Neural progenitor cell (in vitro differentiated cells): Measurements from ENCODE around the gene CCDC82. TPM values are rescaled to one million over a fixed set of nuclear protein-coding genes. Genes with fewer than 3 reads are reported as not detected.
A peak's percentile ranks its signal among the peaks of the same experiment; 100 is the strongest.

ENCODE experiments used
- DNase-seq: peaks from one replicate; pipeline ENCODE4 v3.0.0-alpha.2; 2016; ENCODE audit warnings: low spot score
- H2AFZ ChIP-seq: fragments of 200-600 bp; sonication (generic); replicated peaks from 2 replicates; pipeline ENCODE4 v1.6.1; 2016; ENCODE audit warnings: antibody characterized with exemption
- H3F3A ChIP-seq: fragments of 200-600 bp; sonication (generic); 2 replicates; pipeline ENCODE4 v1.6.1; 2016; ENCODE audit warnings: antibody characterized with exemption, low read depth
- H3K27ac ChIP-seq: fragments of 200-600 bp; sonication (generic); 2 replicates; pipeline ENCODE4 v1.5.1; 2016; ENCODE audit warnings: mild to moderate bottlenecking
- H3K27me3 ChIP-seq: fragments of 200-600 bp; sonication (generic); 2 replicates; pipeline ENCODE4 v1.6.1; 2016; ENCODE audit warnings: mild to moderate bottlenecking, moderate library complexity
- H3K36me3 ChIP-seq: fragments of 200-600 bp; sonication (generic); 2 replicates; pipeline ENCODE4 v1.5.1; 2016
- H3K4me1 ChIP-seq: fragments of 200-600 bp; sonication (generic); 2 replicates; pipeline ENCODE4 v1.6.1; 2016; ENCODE audit warnings: mixed run types
- H3K4me2 ChIP-seq: fragments of 200-600 bp; sonication (generic); 2 replicates; pipeline ENCODE4 v1.6.1; 2016
- H3K4me3 ChIP-seq: fragments of 200-600 bp; sonication (generic); 2 replicates; pipeline ENCODE4 v1.5.1; 2016
- H3K79me2 ChIP-seq: fragments of 200-600 bp; sonication (generic); 2 replicates; pipeline ENCODE4 v1.6.1; 2016; ENCODE audit warnings: low read depth
- H3K9ac ChIP-seq: fragments of 200-600 bp; sonication (generic); 2 replicates; pipeline ENCODE4 v1.6.1; 2016
- H3K9me3 ChIP-seq: fragments of 200-600 bp; sonication (generic); 2 replicates; pipeline ENCODE4 v1.5.1; 2016; ENCODE audit warnings: low read depth
- H4K20me1 ChIP-seq: fragments of 200-600 bp; sonication (generic); 2 replicates; pipeline ENCODE4 v1.6.1; 2016; ENCODE audit warnings: low read depth
- H3K27ac Mint-ChIP-seq: 3 replicates; pipeline ENCODE4 v1.8.0; 2021; ENCODE audit warnings: mixed read lengths
- H3K27me3 Mint-ChIP-seq: 2 replicates; pipeline ENCODE4 v1.8.0; 2022; ENCODE audit warnings: low read depth, mild to moderate bottlenecking, inconsistent platforms, moderate library complexity, mixed read lengths; ENCODE audit not compliant: insufficient read depth
- H3K36me3 Mint-ChIP-seq: 3 replicates; pipeline ENCODE4 v1.8.0; 2021; ENCODE audit warnings: mixed read lengths
- H3K4me1 Mint-ChIP-seq: 3 replicates; pipeline ENCODE4 v1.8.0; 2021; ENCODE audit warnings: mixed read lengths
- H3K4me3 Mint-ChIP-seq: 3 replicates; pipeline ENCODE4 v1.8.0; 2021; ENCODE audit warnings: mild to moderate bottlenecking, moderate library complexity, mixed read lengths
- H3K9me3 Mint-ChIP-seq: 3 replicates; pipeline ENCODE4 v1.8.0; 2020; ENCODE audit warnings: mixed read lengths
- EZH2 ChIP-seq: fragments of 200-600 bp; sonication (generic); IDR thresholded peaks from 2 replicates; pipeline ENCODE4 v1.6.1; 2017; ENCODE audit warnings: antibody characterized with exemption, mild to moderate bottlenecking, moderate library complexity
- EZH2phosphoT487 ChIP-seq: fragments of 200-600 bp; sonication (generic); IDR thresholded peaks from 2 replicates; pipeline ENCODE4 v1.6.1; 2017; ENCODE audit warnings: antibody characterized with exemption
- total RNA-seq: library from RNA; depleted of rRNA; stranded (reverse); fragments of >200 nt; gene quantifications from 2 replicates; pipeline ENCODE4 v1.2.3, GENCODE V29; 2015; ENCODE audit warnings: low replicate concordance
- TF ChIP-seq, protein P1 (sequence below): fragments of 200-600 bp; sonication (generic); IDR thresholded peaks from 2 replicates; pipeline ENCODE4 v1.5.1; 2017; ENCODE audit warnings: antibody characterized with exemption, mild to moderate bottlenecking

Gene CCDC82
- total RNA-seq, 1 donor from 2014 or later = 48.3 TPM

- Histone ChIP-seq H3K9me3 (no peaks in the 10 kb centered on the region), H3K9ac (no peak overlapping the region), H3F3A (no peaks in the 10 kb centered on the region), H3K27me3 (no peaks in the 10 kb centered on the region), H3K4me1 (peaks cover 16% of the 10 kb centered on the region), H2AFZ (peak overlapping the region; percentile 34), H3K79me2 (no peaks in the 10 kb centered on the region), H3K4me3 (no peak overlapping the region), H3K4me2 (peak overlapping the region; percentile 48), H3K27ac (no peak overlapping the region), H4K20me1 (no peaks in the 10 kb centered on the region), H3K36me3 (no peaks in the 10 kb centered on the region)
- H3K9me3 Mint-ChIP-seq = no peaks in the 10 kb centered on the region
- H3K27ac Mint-ChIP-seq = peak overlapping the region; percentile 96
- peaks cover 60% of the 10 kb centered on the region for H3K4me1 Mint-ChIP-seq
- H3K27me3 Mint-ChIP-seq = no peaks in the 10 kb centered on the region
- no peak for DNase-seq
- H3K4me3 Mint-ChIP-seq = peak overlapping the region; percentile 67
- no peaks in the 10 kb centered on the region for H3K36me3 Mint-ChIP-seq
- TF ChIP-seq, protein P1, sequence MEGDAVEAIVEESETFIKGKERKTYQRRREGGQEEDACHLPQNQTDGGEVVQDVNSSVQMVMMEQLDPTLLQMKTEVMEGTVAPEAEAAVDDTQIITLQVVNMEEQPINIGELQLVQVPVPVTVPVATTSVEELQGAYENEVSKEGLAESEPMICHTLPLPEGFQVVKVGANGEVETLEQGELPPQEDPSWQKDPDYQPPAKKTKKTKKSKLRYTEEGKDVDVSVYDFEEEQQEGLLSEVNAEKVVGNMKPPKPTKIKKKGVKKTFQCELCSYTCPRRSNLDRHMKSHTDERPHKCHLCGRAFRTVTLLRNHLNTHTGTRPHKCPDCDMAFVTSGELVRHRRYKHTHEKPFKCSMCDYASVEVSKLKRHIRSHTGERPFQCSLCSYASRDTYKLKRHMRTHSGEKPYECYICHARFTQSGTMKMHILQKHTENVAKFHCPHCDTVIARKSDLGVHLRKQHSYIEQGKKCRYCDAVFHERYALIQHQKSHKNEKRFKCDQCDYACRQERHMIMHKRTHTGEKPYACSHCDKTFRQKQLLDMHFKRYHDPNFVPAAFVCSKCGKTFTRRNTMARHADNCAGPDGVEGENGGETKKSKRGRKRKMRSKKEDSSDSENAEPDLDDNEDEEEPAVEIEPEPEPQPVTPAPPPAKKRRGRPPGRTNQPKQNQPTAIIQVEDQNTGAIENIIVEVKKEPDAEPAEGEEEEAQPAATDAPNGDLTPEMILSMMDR = no peak
- TF ChIP-seq EZH2 = no peak
- no peak for TF ChIP-seq EZH2phosphoT487
These were observed 82.0 kb downstream of the CCDC82 start for GRCh38 chr11:96307776-96308140.

DNA sequence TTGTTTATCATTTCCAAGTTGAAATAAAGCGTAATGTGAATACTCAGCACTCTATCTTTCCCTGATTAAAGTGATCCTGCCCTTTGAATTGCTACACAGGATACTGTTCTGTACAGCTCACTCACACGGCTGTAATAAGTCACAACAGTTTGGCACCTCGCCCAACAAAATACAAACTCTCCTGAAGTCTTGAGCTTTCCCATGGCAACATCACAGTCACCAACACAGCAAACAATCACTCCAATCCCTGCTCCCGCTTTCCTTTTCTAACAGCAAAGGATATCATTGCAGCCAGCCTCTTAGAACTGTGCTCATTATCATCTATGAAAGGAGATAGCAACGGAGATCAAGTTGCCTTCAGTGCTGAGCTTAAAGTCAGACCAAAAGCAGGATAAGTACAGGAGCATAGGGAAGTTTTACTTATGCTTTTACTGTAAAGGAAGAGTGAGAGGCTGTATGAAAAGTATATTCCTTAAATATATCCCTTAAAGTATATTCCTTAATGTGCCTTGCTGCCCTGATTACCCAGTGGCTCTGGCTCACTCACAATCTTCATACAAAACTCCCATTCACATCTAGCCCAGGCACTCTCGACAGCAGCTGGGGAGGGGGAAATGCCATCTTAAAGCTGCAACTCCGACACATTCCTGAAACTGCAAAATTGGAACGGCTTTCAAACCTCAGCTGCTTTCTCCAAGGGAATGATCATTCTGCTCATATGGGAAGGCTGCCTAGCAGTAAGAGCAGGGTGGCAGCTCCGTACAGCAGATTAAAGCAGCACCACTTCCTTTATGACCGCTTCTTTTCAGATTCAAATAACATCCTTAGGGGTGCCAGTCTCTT lies 82.6 kb downstream of the CCDC82 start:
- TF ChIP-seq EZH2phosphoT487 (no peak), EZH2 (no peak)
- TF ChIP-seq, protein P1 = no peak
- Mint-ChIP-seq H3K36me3 (no peaks in the 10 kb centered on the region), H3K4me1 (peaks cover 61% of the 10 kb centered on the region), H3K4me3 (peak overlapping the region; percentile 67), H3K27ac (peak overlapping the region; percentile 96), H3K27me3 (no peaks in the 10 kb centered on the region), H3K9me3 (no peaks in the 10 kb centered on the region)
- Histone ChIP-seq H3K4me1 (peaks cover 16% of the 10 kb centered on the region), H3K27ac (no peak overlapping the region), H3K4me2 (peak overlapping the region; percentile 48), H3K9ac (no peak overlapping the region), H3K27me3 (no peaks in the 10 kb centered on the region), H2AFZ (peak overlapping the region; percentile 34), H3F3A (no peaks in the 10 kb centered on the region), H3K4me3 (peak overlapping the region; percentile 13), H3K36me3 (no peaks in the 10 kb centered on the region), H3K9me3 (no peaks in the 10 kb centered on the region), H3K79me2 (no peaks in the 10 kb centered on the region), H4K20me1 (no peaks in the 10 kb centered on the region)
- peak; percentile 42 for DNase-seq

DNA sequence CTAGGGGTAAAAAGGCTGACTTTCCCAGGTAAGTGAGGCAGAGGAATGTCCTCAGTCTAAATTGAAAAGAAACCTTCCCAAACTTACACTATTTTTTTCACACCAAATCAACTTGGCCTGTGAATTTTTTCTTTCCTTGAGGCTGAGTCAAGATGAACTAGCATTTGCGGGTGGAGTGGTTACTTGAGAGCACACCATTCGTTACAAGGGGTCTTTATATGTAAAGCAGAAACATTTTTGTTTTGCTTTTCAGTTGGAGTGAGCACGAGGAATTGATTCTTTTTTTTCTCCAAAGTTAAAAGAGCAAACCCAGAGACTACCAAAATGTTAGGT lies 83.1 kb downstream of the CCDC82 start:
- H3K79me2 ChIP-seq = no peaks in the 10 kb centered on the region
- peaks cover 62% of the 10 kb centered on the region for H3K4me1 Mint-ChIP-seq
- H3K27me3 Mint-ChIP-seq = no peaks in the 10 kb centered on the region

More for the DNA sequence above, 83.1 kb downstream of the CCDC82 start:
- no peaks in the 10 kb centered on the region for H3K9me3 ChIP-seq
- no peaks in the 10 kb centered on the region for H4K20me1 ChIP-seq
- H3F3A ChIP-seq = no peaks in the 10 kb centered on the region
- H3K9me3 Mint-ChIP-seq = no peaks in the 10 kb centered on the region
- no peak for TF ChIP-seq EZH2phosphoT487
- TF ChIP-seq EZH2 = no peak
- TF ChIP-seq, protein P1 = no peak
- no peak for DNase-seq
- H3K27ac Mint-ChIP-seq = peak overlapping the region; percentile 96
- peaks cover 16% of the 10 kb centered on the region for H3K4me1 ChIP-seq
- H3K36me3 Mint-ChIP-seq = no peaks in the 10 kb centered on the region
- peak overlapping the region; percentile 48 for H3K4me2 ChIP-seq
- no peak overlapping the region for H2AFZ ChIP-seq
- peak overlapping the region; percentile 13 for H3K4me3 ChIP-seq
- peak overlapping the region; percentile 56 for H3K4me3 Mint-ChIP-seq
- no peaks in the 10 kb centered on the region for H3K27me3 ChIP-seq
- H3K27ac ChIP-seq = no peak overlapping the region
- H3K36me3 ChIP-seq = no peaks in the 10 kb centered on the region
- H3K9ac ChIP-seq = no peak overlapping the region
